HL-60 (cell line): ENCODE data around the gene LGALS14.

Experiments
- GABPA ChIP-seq: IDR thresholded peaks from 2 replicates; pipeline ENCODE4 v1.6.1; 2012; ENCODE audit warnings: low read depth
- TF ChIP-seq, protein P1 (sequence below): IDR thresholded peaks from one replicate; pipeline ENCODE4 v1.5.1; 2011; ENCODE audit warnings: low read length, control low read depth, inconsistent platforms; ENCODE audit not compliant: insufficient read depth
- TF ChIP-seq, protein P2 (sequence below): IDR thresholded peaks from 2 replicates; pipeline ENCODE4 v1.6.1; 2012; ENCODE audit warnings: low read depth; ENCODE audit not compliant: insufficient replicate concordance

DNA sequence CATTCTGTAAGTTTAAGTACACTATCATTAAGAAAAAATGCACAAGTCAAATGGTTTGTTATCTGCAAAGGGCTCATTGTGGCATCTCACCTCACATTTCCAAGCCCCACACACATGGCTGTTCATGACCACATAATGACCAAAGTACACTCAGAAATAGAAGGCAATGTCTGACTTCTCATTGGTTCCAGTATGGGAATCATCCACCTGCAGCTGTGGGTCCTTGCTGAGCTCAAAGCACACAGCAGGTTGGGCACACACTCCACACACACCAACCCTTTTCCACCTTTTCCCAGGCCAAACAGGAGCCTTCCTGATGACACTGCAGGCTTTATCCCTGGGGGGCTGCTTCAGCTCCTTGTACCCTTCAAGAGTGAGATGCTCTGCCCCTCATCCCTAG is 21.7 kb downstream of the LGALS14 start:
- TF ChIP-seq, protein P1, sequence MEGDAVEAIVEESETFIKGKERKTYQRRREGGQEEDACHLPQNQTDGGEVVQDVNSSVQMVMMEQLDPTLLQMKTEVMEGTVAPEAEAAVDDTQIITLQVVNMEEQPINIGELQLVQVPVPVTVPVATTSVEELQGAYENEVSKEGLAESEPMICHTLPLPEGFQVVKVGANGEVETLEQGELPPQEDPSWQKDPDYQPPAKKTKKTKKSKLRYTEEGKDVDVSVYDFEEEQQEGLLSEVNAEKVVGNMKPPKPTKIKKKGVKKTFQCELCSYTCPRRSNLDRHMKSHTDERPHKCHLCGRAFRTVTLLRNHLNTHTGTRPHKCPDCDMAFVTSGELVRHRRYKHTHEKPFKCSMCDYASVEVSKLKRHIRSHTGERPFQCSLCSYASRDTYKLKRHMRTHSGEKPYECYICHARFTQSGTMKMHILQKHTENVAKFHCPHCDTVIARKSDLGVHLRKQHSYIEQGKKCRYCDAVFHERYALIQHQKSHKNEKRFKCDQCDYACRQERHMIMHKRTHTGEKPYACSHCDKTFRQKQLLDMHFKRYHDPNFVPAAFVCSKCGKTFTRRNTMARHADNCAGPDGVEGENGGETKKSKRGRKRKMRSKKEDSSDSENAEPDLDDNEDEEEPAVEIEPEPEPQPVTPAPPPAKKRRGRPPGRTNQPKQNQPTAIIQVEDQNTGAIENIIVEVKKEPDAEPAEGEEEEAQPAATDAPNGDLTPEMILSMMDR, result no peak
- TF ChIP-seq, protein P2, sequence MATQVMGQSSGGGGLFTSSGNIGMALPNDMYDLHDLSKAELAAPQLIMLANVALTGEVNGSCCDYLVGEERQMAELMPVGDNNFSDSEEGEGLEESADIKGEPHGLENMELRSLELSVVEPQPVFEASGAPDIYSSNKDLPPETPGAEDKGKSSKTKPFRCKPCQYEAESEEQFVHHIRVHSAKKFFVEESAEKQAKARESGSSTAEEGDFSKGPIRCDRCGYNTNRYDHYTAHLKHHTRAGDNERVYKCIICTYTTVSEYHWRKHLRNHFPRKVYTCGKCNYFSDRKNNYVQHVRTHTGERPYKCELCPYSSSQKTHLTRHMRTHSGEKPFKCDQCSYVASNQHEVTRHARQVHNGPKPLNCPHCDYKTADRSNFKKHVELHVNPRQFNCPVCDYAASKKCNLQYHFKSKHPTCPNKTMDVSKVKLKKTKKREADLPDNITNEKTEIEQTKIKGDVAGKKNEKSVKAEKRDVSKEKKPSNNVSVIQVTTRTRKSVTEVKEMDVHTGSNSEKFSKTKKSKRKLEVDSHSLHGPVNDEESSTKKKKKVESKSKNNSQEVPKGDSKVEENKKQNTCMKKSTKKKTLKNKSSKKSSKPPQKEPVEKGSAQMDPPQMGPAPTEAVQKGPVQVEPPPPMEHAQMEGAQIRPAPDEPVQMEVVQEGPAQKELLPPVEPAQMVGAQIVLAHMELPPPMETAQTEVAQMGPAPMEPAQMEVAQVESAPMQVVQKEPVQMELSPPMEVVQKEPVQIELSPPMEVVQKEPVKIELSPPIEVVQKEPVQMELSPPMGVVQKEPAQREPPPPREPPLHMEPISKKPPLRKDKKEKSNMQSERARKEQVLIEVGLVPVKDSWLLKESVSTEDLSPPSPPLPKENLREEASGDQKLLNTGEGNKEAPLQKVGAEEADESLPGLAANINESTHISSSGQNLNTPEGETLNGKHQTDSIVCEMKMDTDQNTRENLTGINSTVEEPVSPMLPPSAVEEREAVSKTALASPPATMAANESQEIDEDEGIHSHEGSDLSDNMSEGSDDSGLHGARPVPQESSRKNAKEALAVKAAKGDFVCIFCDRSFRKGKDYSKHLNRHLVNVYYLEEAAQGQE, result no peak
- TF ChIP-seq GABPA, result no peak
